Right kidney (tissue), 9 donors: Measurements from ENCODE around the gene NAA35.
"Not testable (repeated sequence)": the region's sequence is repeated elsewhere in the genome, so short reads cannot be mapped to it uniquely, and the experiment has no call there.

ENCODE experiments used
- DNase-seq: peaks from one replicate; pipeline ENCODE4 v3.0.0-alpha.2; 2016
- long read RNA-seq, 8 donors: transcript quantifications; one replicate each; lab custom pipeline, GENCODE V29; 2026

NAA35 gene
- long read RNA-seq, donor 1, partial matches to known transcripts, result 23 of 104 reads
- long read RNA-seq, donor 1, other reads (novel, unspliced or antisense), result 78 of 104 reads
- long read RNA-seq, donor 2, partial matches to known transcripts, result 5 of 33 reads
- long read RNA-seq, donor 2, other reads (novel, unspliced or antisense), result 28 of 33 reads
- long read RNA-seq, donor 3, partial matches to known transcripts, result 5 of 24 reads
- long read RNA-seq, donor 3, other reads (novel, unspliced or antisense), result 19 of 24 reads
- long read RNA-seq, donor 4, partial matches to known transcripts, result 36 of 82 reads
- long read RNA-seq, donor 4, other reads (novel, unspliced or antisense), result 45 of 82 reads
- long read RNA-seq, donor 5, partial matches to known transcripts, result 14 of 61 reads
- long read RNA-seq, donor 5, other reads (novel, unspliced or antisense), result 46 of 61 reads
- long read RNA-seq, donor 6, partial matches to known transcripts, result 39 of 74 reads
- long read RNA-seq, donor 6, other reads (novel, unspliced or antisense), result 35 of 74 reads
- long read RNA-seq, donor 7, partial matches to known transcripts, result 126 of 127 reads
- long read RNA-seq, donor 7, other reads (novel, unspliced or antisense), result 0 of 127 reads
- long read RNA-seq, donor 8, partial matches to known transcripts, result 34 of 89 reads
- long read RNA-seq, donor 8, other reads (novel, unspliced or antisense), result 54 of 89 reads

DNA sequence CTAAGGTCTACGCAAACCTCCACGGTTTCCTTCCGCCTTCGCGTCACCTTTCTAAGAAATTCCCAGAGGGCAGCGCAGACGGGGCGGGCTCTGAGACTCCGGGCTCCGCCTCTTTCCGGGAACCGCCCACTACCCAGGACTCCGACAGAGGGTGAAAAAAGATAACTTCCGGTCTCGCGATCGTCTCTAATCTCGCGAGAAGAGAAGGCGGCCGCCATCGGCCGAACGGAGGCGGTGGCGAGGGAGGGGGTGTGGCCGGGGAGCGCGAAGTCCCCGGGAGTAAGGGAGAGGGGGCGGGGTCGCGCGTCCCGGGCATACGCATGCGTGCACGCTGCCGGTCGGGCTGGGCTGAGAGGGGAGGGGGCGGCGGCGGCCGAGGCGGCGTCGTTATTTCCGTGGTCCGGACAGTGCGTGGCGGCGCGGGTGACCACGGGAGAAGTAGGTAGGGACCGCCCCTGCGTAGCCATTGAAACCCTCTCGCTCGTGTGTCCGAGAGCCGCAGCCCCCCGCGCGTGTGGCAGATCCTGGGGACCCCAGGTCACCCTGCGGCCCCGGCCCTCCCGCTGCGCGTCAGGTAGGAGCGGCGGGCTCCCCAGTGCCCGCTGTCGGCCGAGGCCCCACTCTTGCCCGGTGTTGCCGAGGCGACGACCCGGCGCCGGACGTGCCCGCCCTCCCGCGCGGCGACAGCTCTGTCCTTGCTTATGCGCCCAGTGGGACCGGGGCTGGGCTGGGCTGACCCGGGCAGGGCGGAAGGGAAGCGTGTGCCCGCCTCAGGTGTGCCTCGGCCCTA lies at the start of gene NAA35:
TSS of gene NAA35 (plus strand) at position 315 of the 790 bp plus-strand sequence. CDS start 1,014 bp downstream, outside the sequence.
- peak; percentile 94 for DNase-seq

GRCh38 chr9:85892401-85892800 lies 48.5 kb upstream of the NAA35 start:
- no peak for DNase-seq

DNA sequence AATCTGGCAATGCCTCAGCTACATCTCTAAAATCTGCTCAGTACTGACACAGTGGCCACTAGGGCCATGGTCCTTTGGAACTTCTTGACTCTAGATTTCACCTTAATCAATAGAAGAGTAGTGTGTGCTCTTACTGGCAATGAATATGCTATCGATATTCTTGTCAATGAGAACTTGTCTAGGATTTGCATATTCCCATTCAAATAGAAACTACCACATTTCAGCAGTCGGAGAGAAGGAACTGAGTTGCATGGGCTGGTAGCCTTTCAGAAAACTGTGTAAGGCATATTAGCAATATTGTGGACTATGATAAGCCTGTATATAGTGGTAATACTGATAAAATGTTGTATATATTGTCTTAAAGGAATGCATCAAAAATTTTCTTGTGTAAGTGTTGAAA lies 45.3 kb upstream of the NAA35 start:
- DNase-seq, result no peak

DNA sequence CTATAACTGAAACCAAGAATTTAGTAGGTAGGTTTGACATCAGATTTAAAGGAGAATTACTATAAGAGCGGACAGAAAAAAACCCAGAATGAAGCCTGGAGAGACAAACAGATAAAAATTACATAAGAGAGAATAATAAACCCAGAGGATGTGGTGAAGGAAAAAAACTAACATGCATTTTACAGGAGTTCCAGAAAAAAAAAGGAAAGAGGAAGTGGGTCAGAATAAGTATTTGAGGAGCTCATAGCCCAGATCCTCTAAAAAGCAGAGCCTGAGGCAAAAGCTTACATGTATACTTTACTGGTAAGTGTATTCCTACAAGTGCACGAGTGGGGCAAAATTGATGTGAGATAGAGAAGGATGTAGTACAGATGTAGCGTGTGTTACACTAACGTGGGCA lies 43.1 kb upstream of the NAA35 start:
- DNase-seq, result no peak

DNA sequence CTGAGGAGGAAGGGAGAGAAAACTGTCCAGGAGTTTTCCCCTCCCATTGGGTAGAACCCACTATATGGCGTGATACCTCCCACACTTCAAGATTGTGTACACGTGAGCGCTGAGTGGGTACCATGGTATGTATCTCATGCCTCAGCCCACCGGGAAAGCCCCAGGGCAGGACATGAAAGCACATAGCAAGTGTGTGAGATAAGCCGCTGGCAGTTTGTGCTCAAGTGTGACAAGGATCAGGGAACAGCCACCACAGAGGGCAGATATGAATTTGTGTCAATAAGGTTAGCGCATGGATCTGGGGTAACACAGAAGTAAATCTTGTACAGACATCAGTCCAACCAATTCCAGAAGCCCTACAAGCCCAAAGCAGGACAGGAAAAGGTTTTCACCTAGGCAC lies 42.6 kb upstream of the NAA35 start:
- no peak for DNase-seq

DNA sequence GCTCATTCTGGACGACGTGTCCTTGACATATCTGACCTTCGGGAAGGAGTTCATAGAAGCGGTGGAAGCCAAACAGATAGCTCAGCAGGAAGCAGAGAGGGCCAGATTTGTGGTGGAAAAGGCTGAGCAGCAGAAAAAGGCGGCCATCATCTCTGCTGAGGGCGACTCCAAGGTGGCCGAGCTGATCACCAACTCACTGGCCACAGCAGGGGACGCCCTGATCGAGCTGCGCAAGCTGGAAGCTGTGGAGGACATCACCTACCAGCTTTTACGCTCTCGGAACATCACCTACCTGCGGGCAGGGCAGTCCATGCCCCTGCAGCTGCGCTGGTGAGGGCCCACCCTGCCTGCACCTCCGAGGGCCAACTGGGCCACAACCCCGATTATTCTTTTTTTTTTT lies 41.6 kb upstream of the NAA35 start:
- DNase-seq, result no peak

DNA sequence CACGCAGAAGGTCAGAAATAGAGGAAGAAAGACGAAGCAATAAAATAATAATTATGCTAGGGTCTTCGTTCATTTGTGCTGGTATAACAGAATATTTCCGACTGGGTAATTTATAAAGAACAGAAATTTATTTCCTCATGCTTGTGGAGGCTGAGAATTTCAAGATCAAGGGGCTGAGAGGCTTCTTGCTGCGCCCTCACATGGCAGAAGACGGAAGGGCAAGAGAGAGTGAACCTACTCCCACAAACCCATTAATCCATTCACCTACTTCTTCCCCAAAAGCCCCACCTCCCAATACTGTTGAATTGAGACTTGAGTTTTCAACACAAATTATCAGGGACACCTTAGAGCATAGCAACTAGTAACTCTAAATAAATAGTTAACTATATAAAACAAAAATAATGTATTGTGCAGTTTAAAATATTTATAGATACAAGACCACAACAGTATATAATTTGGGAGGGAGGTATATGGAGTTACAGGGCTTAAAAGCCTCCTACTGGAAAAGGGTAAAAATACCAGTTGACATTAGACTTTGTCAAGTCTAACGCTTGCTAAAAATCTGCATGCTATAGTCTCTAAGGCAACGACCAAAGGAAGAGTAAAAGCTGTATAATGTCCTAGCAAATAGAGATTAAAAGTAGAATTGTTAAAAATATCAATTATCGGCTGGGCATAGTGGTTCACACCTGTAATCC lies 40.3 kb upstream of the NAA35 start:
- no peak for DNase-seq

GRCh38 chr9:85904975-85905374 lies 36.0 kb upstream of the NAA35 start:
- no peak for DNase-seq

- DNase-seq, result no peak
Observed at GRCh38 chr9:85905957-85906356, 35.0 kb upstream of the NAA35 start.

DNA sequence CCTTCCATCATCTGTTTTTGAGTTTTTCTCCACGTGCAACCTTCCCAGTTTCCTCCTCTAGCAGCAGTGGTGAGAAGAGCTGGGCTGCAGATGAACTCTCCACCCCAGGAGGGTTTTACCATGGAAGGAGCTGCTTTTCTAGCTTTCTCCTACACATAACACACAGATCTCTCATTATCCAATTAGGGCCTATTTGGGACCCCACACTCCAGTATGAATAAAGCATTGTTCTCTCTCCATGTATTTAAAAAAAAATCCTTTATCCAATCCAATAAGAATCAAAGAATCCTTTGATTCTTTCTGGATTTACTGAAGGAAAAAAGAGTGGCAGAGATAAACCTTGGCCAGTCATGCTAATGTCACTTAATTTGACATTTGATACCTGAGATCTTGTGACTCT lies 31.6 kb upstream of the NAA35 start:
- DNase-seq, result no peak

- DNase-seq, result no peak
Observed at GRCh38 chr9:85914108-85914507, 26.8 kb upstream of the NAA35 start.

- no peak for DNase-seq
Observed at GRCh38 chr9:85917756-85918155, 23.2 kb upstream of the NAA35 start.

DNA sequence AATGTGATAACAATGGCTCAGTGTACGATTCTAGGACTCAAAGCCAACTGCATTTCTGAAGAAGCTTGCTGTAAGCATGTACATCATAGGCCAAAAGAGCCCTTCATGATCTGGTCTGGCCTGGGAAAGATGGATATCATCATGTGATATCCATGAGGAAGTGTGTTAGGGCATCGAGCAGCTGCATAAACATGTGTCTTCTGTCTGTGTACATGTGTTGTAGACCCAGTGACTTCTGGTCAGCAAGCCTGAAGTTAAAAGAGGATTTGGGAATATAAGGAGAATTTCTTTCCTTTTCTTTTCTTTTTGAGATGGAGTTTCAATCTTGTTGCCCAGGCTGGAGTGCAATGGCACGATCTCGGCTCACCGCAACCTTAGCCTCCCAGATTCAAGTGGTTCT lies 15.5 kb upstream of the NAA35 start:
- no peak for DNase-seq

DNA sequence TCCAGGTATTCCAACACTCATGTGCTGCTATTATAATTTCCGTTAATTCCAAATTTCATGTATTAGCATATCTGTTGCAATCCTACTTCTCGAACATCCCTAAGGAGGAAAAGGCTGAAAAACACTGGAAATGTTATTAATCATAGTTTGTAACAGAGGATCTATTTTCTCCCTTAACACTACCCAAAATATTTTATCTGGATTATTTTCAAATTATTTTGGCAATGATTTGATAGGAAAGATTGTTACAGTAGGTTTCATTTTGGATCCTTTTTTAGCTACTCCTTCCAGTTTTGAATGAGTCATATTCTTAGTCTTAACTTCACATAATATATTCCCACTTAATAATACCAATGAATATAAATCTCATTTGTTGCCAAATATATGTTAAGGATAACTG lies 13.9 kb upstream of the NAA35 start:
- DNase-seq, result no peak

- DNase-seq, result no peak
Observed at GRCh38 chr9:85931495-85931894, 9.5 kb upstream of the NAA35 start.

- not testable (repeated sequence) for DNase-seq
Observed at GRCh38 chr9:85935950-85936349, 5.0 kb upstream of the NAA35 start.

- no peak for DNase-seq
Observed at GRCh38 chr9:85940275-85940831, 593 bp upstream of the NAA35 start.

DNA sequence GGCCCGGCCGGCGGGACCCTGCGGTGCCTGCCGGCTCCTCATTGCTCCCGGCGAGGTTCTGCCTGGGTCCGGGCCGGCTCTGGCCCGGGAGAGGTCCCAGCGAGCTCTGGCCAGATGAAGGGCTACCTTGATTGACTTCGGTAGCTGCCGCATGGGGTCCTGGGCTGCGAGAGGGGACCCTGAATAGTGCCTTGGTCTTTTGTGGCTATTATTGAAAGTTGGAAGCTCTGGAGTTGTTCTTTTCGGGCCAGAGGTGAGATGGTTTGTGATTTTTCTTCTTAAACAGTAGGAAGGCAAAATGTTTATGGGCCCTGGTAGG lies 635 bp downstream of the NAA35 start:
- no peak for DNase-seq

DNA sequence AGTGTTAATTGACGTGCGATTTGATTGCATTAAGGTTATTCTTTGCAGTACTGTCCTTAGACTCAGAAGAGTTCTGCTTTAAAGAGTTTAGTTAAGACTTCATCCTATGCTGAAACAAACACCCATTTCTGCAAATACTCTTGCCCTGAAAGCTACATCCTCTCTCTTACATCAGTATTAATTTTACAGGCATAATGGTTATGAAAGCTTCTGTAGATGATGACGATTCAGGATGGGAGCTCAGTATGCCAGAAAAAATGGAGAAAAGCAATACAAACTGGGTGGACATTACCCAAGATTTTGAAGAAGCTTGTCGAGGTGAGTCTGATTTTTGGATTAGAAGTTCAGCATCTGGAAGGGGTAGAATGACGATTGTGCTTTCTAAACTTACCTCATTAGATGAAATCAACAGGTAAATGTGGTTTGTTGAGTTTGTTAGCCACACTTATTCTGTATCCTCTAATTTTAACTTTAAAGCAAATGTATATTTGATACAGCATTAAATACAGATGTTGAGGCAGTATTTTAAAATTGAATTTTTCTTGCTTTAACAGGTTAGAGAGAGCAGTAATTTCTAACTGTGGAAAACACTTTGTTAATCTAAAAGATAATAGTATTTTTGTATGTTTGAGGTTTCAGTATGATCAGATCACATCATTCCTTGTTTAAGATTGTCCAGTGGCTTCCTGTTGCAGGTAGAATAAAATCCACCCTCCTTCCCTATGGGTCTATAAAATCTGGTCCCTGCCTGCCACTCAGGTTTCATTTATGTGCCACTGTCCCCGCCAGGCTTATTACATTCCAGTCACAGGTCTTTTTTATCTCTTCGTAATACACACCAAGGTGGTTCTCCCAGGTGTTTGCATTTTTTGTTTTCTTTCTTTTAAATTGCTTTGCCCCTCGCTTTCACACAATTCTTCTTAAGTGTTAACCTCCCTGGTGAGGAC lies 1.3 kb downstream of the NAA35 start:
- no peak for DNase-seq

DNA sequence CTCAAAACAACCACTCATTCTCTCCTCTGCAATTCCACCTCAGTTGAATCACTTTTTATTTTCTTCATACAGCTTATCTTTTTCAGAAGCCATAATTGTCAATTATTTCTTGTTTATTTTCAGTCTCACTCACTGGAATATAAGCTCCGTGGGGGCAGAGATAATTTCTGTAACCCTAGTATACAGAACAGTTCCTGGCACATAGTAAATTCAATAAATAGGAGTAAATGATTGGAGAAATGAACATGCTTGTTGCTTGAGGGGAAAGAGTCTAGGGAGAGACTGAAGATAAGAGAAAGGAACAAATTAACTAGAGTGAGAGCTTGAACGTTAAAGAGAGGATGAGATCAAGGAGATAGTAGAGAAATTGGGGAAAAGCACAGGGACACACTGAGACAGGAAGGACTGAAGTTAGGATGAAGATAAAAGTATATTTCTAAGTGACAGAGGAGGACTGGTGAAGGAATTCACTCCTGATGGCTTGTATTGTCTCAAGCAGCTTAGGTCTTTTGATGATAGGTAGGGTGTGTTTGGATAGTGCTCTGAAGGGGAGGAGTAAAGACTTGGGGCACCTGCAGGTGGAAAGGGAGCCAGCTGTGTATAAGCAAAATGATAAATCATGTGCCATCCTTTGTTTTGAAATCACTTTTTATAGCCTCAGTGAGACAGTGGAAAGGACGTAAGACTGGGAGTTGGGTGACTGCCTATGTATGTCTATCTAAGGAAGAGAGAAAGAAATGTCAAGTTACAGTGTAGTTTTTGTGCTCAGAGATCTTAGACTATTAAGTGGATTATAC lies 2.2 kb downstream of the NAA35 start:
- DNase-seq, result no peak
